ENCODE results near the gene OR4N5. TPM values are rescaled to one million over a fixed set of nuclear protein-coding genes. Genes with fewer than 3 reads are reported as not detected.
"Not testable (repeated sequence)": the region's sequence is repeated elsewhere in the genome, so short reads cannot be mapped to it uniquely, and the experiment has no call there.

The OR4N5 gene
- total RNA-seq, 1 donor from 2014 or later, result not detected

DNA sequence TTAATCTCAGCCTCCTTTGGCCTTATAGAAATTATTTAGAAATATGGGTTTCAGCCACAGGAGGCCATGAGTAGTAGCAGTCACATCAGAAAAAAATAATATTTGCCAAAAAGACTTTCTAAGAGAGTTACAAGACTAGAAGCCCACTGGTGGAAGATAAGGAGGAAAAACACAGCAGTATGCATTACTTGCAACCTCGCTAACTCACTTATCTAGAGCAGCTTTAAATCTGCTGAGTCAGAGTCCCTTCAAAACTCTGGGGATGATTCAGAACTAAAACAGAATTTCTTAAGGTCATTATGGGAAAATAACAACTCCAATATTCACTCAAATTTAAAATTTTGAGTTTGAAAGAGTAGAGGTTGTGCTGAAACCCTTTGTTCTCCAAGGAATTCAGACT lies 21.9 kb upstream of the OR4N5 start:
- Histone ChIP-seq H3K36me3 (no peaks in the 10 kb centered on the region), H3K9me3 (peaks cover 8% of the 10 kb centered on the region), H3K27me3 (ENCODE audit: low read depth) (no peaks in the 10 kb centered on the region), H3K4me3 (no peak overlapping the region), H3K4me1 (no peaks in the 10 kb centered on the region), H3K27ac (no peak overlapping the region)
- TF ChIP-seq, protein P1, sequence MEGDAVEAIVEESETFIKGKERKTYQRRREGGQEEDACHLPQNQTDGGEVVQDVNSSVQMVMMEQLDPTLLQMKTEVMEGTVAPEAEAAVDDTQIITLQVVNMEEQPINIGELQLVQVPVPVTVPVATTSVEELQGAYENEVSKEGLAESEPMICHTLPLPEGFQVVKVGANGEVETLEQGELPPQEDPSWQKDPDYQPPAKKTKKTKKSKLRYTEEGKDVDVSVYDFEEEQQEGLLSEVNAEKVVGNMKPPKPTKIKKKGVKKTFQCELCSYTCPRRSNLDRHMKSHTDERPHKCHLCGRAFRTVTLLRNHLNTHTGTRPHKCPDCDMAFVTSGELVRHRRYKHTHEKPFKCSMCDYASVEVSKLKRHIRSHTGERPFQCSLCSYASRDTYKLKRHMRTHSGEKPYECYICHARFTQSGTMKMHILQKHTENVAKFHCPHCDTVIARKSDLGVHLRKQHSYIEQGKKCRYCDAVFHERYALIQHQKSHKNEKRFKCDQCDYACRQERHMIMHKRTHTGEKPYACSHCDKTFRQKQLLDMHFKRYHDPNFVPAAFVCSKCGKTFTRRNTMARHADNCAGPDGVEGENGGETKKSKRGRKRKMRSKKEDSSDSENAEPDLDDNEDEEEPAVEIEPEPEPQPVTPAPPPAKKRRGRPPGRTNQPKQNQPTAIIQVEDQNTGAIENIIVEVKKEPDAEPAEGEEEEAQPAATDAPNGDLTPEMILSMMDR (IDR thresholded peaks at IDR 0.05), result no peak
- intact Hi-C loops (cut with DNase I), result no loop called here
- DNase-seq (no peak), ATAC-seq (no peak)

DNA sequence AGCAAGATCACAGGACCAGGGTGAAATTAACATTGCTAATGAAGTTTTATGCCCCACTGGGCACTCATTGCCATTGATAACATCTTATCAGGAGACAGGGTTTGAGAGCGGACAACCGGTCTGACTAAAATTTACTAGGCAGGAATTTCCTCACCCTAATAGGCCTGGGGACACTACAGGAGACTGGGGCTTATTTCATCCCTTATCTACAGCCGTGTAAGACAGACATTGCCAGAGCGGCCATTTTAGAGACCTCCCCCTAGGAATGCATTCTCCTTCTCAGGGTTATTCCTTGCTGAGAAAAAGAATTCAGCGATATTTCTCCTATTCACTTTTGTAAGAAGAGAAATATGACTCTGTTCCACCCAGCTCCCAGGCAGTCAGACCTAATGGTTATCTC lies 19.8 kb upstream of the OR4N5 start:
- Histone ChIP-seq H3K36me3 (no peaks in the 10 kb centered on the region), H3K27me3 (ENCODE audit: low read depth) (no peaks in the 10 kb centered on the region), H3K4me3 (no peak overlapping the region), H3K9me3 (peaks cover 8% of the 10 kb centered on the region), H3K27ac (no peak overlapping the region), H3K4me1 (no peaks in the 10 kb centered on the region)
- DNase-seq, result no peak
- TF ChIP-seq, protein P1 (IDR thresholded peaks at IDR 0.05), result no peak
- intact Hi-C loops (cut with DNase I), result no loop called here
- ATAC-seq, result no peak

DNA sequence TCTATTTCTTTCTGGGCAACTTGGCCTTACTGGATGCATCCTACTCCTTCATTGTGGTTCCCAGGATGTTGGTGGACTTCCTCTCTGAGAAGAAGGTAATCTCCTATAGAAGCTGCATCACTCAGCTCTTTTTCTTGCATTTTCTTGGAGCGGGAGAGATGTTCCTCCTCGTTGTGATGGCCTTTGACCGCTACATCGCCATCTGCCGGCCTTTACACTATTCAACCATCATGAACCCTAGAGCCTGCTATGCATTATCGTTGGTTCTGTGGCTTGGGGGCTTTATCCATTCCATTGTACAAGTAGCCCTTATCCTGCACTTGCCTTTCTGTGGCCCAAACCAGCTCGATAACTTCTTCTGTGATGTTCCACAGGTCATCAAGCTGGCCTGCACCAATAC lies 5.3 kb downstream of the OR4N5 start:
- ATAC-seq (no peak), DNase-seq (no peak)
- Histone ChIP-seq H3K4me1 (no peaks in the 10 kb centered on the region), H3K27ac (no peak overlapping the region), H3K36me3 (no peaks in the 10 kb centered on the region), H3K9me3 (no peaks in the 10 kb centered on the region), H3K4me3 (no peak overlapping the region), H3K27me3 (ENCODE audit: low read depth) (no peaks in the 10 kb centered on the region)
- TF ChIP-seq, protein P1 (IDR thresholded peaks at IDR 0.05), result no peak
- intact Hi-C loops (cut with DNase I), result no loop called here

DNA sequence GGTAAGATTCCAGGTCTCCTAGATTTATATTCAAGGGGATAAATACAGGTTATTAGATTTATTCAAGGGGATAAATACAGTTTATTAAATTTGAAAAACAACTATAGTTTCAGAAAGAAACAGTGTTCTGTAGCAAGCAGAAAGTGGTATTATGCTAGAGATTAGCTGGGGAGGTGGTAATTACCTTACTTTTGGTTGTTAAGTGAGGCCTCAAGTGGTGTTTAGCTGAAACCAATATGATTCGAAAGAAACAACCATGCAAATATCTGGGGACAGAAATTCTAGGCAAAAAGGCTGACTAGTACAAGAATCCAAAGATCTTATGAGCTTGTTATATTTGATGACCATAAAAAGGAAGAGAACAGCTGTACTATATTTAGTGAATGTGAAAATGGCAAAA lies 6.2 kb downstream of the OR4N5 start:
- intact Hi-C loops (cut with DNase I), result no loop called here
- Histone ChIP-seq H3K27me3 (ENCODE audit: low read depth) (no peaks in the 10 kb centered on the region), H3K4me3 (no peak overlapping the region), H3K9me3 (no peaks in the 10 kb centered on the region), H3K4me1 (no peaks in the 10 kb centered on the region), H3K27ac (no peak overlapping the region), H3K36me3 (no peaks in the 10 kb centered on the region)
- TF ChIP-seq, protein P1 (IDR thresholded peaks at IDR 0.05), result no peak
- DNase-seq (no peak), ATAC-seq (no peak)

GRCh38 chr14:20164462-20164861 lies 25.8 kb downstream of the OR4N5 start:
- no peak for DNase-seq
- intact Hi-C loops (cut with DNase I), result no loop called here
- Histone ChIP-seq H3K27ac (no peak overlapping the region), H3K9me3 (peaks cover 10% of the 10 kb centered on the region), H3K4me3 (no peak overlapping the region), H3K27me3 (ENCODE audit: low read depth) (no peaks in the 10 kb centered on the region), H3K4me1 (no peaks in the 10 kb centered on the region), H3K36me3 (no peaks in the 10 kb centered on the region)
- TF ChIP-seq, protein P1 (IDR thresholded peaks at IDR 0.05), result no peak
- ATAC-seq, result no peak

- Histone ChIP-seq H3K27me3 (ENCODE audit: low read depth) (no peaks in the 10 kb centered on the region), H3K4me1 (no peaks in the 10 kb centered on the region), H3K4me3 (no peak overlapping the region), H3K36me3 (no peaks in the 10 kb centered on the region), H3K9me3 (peaks cover 10% of the 10 kb centered on the region), H3K27ac (no peak overlapping the region)
- DNase-seq (no peak), ATAC-seq (no peak)
- intact Hi-C loops (cut with DNase I), result no loop called here
- TF ChIP-seq, protein P1 (IDR thresholded peaks at IDR 0.05), result no peak
Measured at GRCh38 chr14:20167091-20167490, 28.5 kb downstream of the OR4N5 start.

- H3K9me3 ChIP-seq; H3K36me3 ChIP-seq; H3K27ac ChIP-seq; H3K4me1 ChIP-seq; H3K27me3 ChIP-seq (ENCODE audit: low read depth); H3K4me3 ChIP-seq; ATAC-seq; intact Hi-C loops (cut with DNase I); DNase-seq: not testable (repeated sequence)
Measured at GRCh38 chr14:20169852-20170251, 31.2 kb downstream of the OR4N5 start.

DNA sequence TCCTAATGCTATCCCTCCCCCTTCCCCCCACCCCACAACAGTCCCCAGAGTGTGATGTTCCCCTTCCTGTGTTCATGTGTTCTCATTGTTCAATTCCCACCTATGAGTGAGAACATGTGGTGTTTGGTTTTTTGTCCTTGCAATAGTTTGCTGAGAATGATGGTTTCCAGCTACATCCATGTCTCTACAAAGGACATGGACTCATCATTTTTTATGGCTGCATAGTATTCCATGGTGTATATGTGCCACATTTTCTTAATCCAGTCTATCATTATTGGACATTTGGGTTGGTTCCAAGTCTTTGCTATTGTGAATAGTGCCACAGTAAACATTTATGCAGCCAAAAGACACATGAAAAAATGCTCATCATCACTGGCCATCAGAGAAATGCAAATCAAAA lies 35.6 kb downstream of the OR4N5 start:
- ATAC-seq, result not testable (repeated sequence)

More for the DNA sequence above, 35.6 kb downstream of the OR4N5 start:
- H3K36me3 ChIP-seq; intact Hi-C loops (cut with DNase I); H3K4me1 ChIP-seq; H3K9me3 ChIP-seq; H3K27me3 ChIP-seq (ENCODE audit: low read depth); H3K27ac ChIP-seq; H3K4me3 ChIP-seq; DNase-seq: not testable (repeated sequence)

Measured in lower lobe of right lung (tissue), 2 donors.